IMR-90 (cell line): ENCODE data around the gene PLTP. TPM values are rescaled to one million over a fixed set of nuclear protein-coding genes. Genes with fewer than 3 reads are reported as not detected.

Experiments
- ATAC-seq: fragments of 200-7000 bp; cut with Tn5 transposase; 2 replicates; pipeline ENCODE4 v1.9.1; 2020; ENCODE audit warnings: low read depth, mild to moderate bottlenecking, moderate library complexity
- BruUV-seq: library from RNA; stranded (reverse); fragments of 400-500 nt; replicated peaks from 2 replicates; lab custom pipeline; 2021; lab: Mats Ljungman, UMichigan
- CTCF ChIA-PET: fragments of 300-600 bp; formaldehyde crosslinking; extraction: SDS; loops from one replicate; lab custom pipeline; 2021; ENCODE audit warnings: antibody characterized with exemption; lab: Yijun Ruan, JAX
- POLR2A ChIA-PET: fragments of 300-600 bp; sonication (Branson Sonifier 250); formaldehyde crosslinking; loops from one replicate; lab custom pipeline; 2022; ENCODE audit warnings: antibody characterized with exemption; ENCODE audit not compliant: unreplicated experiment; lab: Charles Lee
- DNase-seq: peaks from one replicate; pipeline ENCODE4 v3.0.0; 2013
- H2AFZ ChIP-seq: replicated peaks from 2 replicates; pipeline ENCODE3; 2013; ENCODE audit warnings: low read length, mild to moderate bottlenecking; ENCODE audit not compliant: poor library complexity
- H2AK5ac ChIP-seq: 2 replicates; pipeline ENCODE4 v1.6.1; 2013; ENCODE audit warnings: low read depth, low read length, inconsistent platforms
- H2AK9ac ChIP-seq: replicated peaks from 2 replicates; pipeline ENCODE3; 2013; ENCODE audit warnings: mild to moderate bottlenecking, low read depth, low read length, moderate library complexity; ENCODE audit not compliant: poor library complexity
- H2BK120ac ChIP-seq: 2 replicates; pipeline ENCODE4 v1.6.1; 2013; ENCODE audit warnings: low read depth, low read length, inconsistent platforms
- H2BK15ac ChIP-seq: 3 replicates; pipeline ENCODE4 v1.6.1; 2013; ENCODE audit warnings: low read depth, low read length, inconsistent platforms
- H2BK20ac ChIP-seq: 2 replicates; pipeline ENCODE4 v1.6.1; 2013; ENCODE audit warnings: low read depth, mild to moderate bottlenecking, inconsistent platforms, low read length, moderate library complexity
- H2BK5ac ChIP-seq: 2 replicates; pipeline ENCODE4 v1.6.1; 2013; ENCODE audit warnings: mild to moderate bottlenecking, low read depth, low read length, inconsistent platforms; ENCODE audit not compliant: poor library complexity, severe bottlenecking
- H3K14ac ChIP-seq: replicated peaks from 2 replicates; pipeline ENCODE4 v1.6.1; 2013; ENCODE audit warnings: low read depth, low read length, inconsistent platforms
- H3K18ac ChIP-seq: 2 replicates; pipeline ENCODE4 v1.6.1; 2013; ENCODE audit warnings: low read depth, low read length, control low read depth
- H3K23ac ChIP-seq: 2 replicates; pipeline ENCODE4 v1.6.1; 2013; ENCODE audit warnings: low read depth, low read length, inconsistent platforms
- H3K27ac ChIP-seq: 2 replicates; pipeline ENCODE4 v1.5.1; 2013; ENCODE audit warnings: mild to moderate bottlenecking, control low read depth, low read length; ENCODE audit not compliant: insufficient read depth
- H3K27me3 ChIP-seq: 2 replicates; pipeline ENCODE4 v1.6.1; 2013; ENCODE audit warnings: low read length; ENCODE audit not compliant: control insufficient read depth, insufficient read depth
- H3K36me3 ChIP-seq: 2 replicates; pipeline ENCODE4 v1.6.1; 2013; ENCODE audit warnings: low read length, mixed read lengths; ENCODE audit not compliant: control insufficient read depth, insufficient read depth
- H3K4ac ChIP-seq: 2 replicates; pipeline ENCODE4 v1.6.1; 2013; ENCODE audit warnings: low read depth, low read length, inconsistent platforms
- H3K4me1 ChIP-seq: 2 replicates; pipeline ENCODE4 v1.6.1; 2013; ENCODE audit warnings: low read length, mixed read lengths; ENCODE audit not compliant: control insufficient read depth, insufficient read depth
- H3K4me2 ChIP-seq: 2 replicates; pipeline ENCODE4 v1.6.1; 2013; ENCODE audit warnings: low read depth, mild to moderate bottlenecking, control low read depth, low read length, moderate library complexity
- H3K4me3 ChIP-seq: 2 replicates; pipeline ENCODE4 v1.5.1; 2013; ENCODE audit warnings: low read depth, mild to moderate bottlenecking, control low read depth, low read length, moderate library complexity; ENCODE audit not compliant: insufficient read depth
- H3K56ac ChIP-seq: 2 replicates; pipeline ENCODE4 v1.6.1; 2013; ENCODE audit warnings: low read length, inconsistent platforms; ENCODE audit not compliant: insufficient read depth; ENCODE audit errors: extremely low read depth
- H3K79me1 ChIP-seq, 2 experiments: 2 replicates each; pipeline ENCODE4 v1.6.1; 2013; ENCODE audit warnings: low read length in 2 of 2, inconsistent platforms in 1 of 2, low read depth in 1 of 2
- H3K9ac ChIP-seq: 2 replicates; pipeline ENCODE4 v1.6.1; 2013; ENCODE audit warnings: low read depth, low read length, control low read depth
- H3K9me1 ChIP-seq: 2 replicates; pipeline ENCODE4 v1.6.1; 2013; ENCODE audit warnings: low read length, inconsistent platforms; ENCODE audit not compliant: insufficient read depth
- H3K9me3 ChIP-seq: 2 replicates; pipeline ENCODE4 v1.6.1; 2013; ENCODE audit warnings: low read length; ENCODE audit not compliant: control insufficient read depth, insufficient read depth
- H4K20me1 ChIP-seq: 2 replicates; pipeline ENCODE4 v1.6.1; 2013; ENCODE audit warnings: low read length, inconsistent platforms; ENCODE audit not compliant: insufficient read depth
- H4K5ac ChIP-seq: 2 replicates; pipeline ENCODE4 v1.6.1; 2013; ENCODE audit warnings: mild to moderate bottlenecking, low read depth, low read length, control low read depth
- H4K8ac ChIP-seq, 2 experiments: 2 replicates each; pipeline ENCODE4 v1.6.1; 2013; ENCODE audit warnings: low read depth in 2 of 2, low read length in 2 of 2, control low read depth in 1 of 2, inconsistent platforms in 1 of 2
- H4K91ac ChIP-seq: 2 replicates; pipeline ENCODE4 v1.6.1; 2013; ENCODE audit warnings: low read depth, low read length, inconsistent platforms; ENCODE audit not compliant: insufficient read depth
- BHLHE40 ChIP-seq: fragments of 150-350 bp; IDR thresholded peaks from 2 replicates; pipeline ENCODE4 v1.6.1; 2016; ENCODE audit warnings: mild to moderate bottlenecking, low read depth, low read length
- CEBPB ChIP-seq: IDR thresholded peaks from 2 replicates; pipeline ENCODE4 v1.6.1; 2012; ENCODE audit warnings: low read depth, low read length, improper control_type of control experiment
- CHD1 ChIP-seq: IDR thresholded peaks from 2 replicates; pipeline ENCODE4 v1.6.1; 2012; ENCODE audit warnings: low read depth, low read length, improper control_type of control experiment
- FOS ChIP-seq: fragments of 150-350 bp; IDR thresholded peaks from 2 replicates; pipeline ENCODE4 v1.6.1; 2016; ENCODE audit warnings: low read depth, low read length
- MAFK ChIP-seq: IDR thresholded peaks from 2 replicates; pipeline ENCODE4 v1.6.1; 2012; ENCODE audit warnings: low read depth, low read length, improper control_type of control experiment
- MAZ ChIP-seq: IDR thresholded peaks from 2 replicates; pipeline ENCODE4 v1.6.1; 2012; ENCODE audit warnings: low read depth, mild to moderate bottlenecking, low read length, improper control_type of control experiment, moderate library complexity, borderline replicate concordance
- MXI1 ChIP-seq: IDR thresholded peaks from 2 replicates; pipeline ENCODE4 v1.6.1; 2012; ENCODE audit warnings: low read depth, mild to moderate bottlenecking, low read length, moderate library complexity, borderline replicate concordance
- NFE2L2 ChIP-seq: fragments of 150-350 bp; IDR thresholded peaks from 2 replicates; pipeline ENCODE4 v1.6.1; 2016; ENCODE audit warnings: low read depth, mild to moderate bottlenecking, low read length
- POLR2A ChIP-seq: IDR thresholded peaks from 2 replicates; pipeline ENCODE4 v1.6.1; 2012; ENCODE audit warnings: mild to moderate bottlenecking, low read depth, low read length
- RAD21 ChIP-seq: IDR thresholded peaks from 2 replicates; pipeline ENCODE4 v1.6.1; 2012; ENCODE audit warnings: low read length, improper control_type of control experiment
- RCOR1 ChIP-seq: IDR thresholded peaks from 2 replicates; pipeline ENCODE4 v1.6.1; 2012; ENCODE audit warnings: mild to moderate bottlenecking, low read length, improper control_type of control experiment; ENCODE audit not compliant: insufficient replicate concordance
- RFX5 ChIP-seq: IDR thresholded peaks from 2 replicates; pipeline ENCODE4 v1.8.0; 2012; ENCODE audit warnings: low read depth, mild to moderate bottlenecking, low read length, moderate library complexity
- SMC3 ChIP-seq: fragments of 150-350 bp; IDR thresholded peaks from 2 replicates; pipeline ENCODE4 v1.6.1; 2016; ENCODE audit warnings: low read depth, mild to moderate bottlenecking, antibody characterized with exemption, low read length, moderate library complexity
- WGBS, 2 experiments: methylation state at CpG; one replicate each; pipeline versions ENCODE4 v1.1.5 to v1.1.7; 2013; ENCODE audit warnings: missing lambda C conversion rate in 2 of 2; ENCODE audit not compliant: insufficient read length in 1 of 2; ENCODE audit errors: extremely low coverage in 2 of 2; 5-methylcytosine and 5-hydroxymethylcytosine counted together
- dilution Hi-C: fragments of 300-500 bp; cut with HindIII; formaldehyde crosslinking; loops from one replicate; pipeline ENCODE4 v1.14.3; 2018; ENCODE audit warnings: low sequenced_read_pairs; ENCODE audit not compliant: unreplicated experiment
- in situ Hi-C: fragments of 300-500 bp; cut with MboI; formaldehyde crosslinking; loops from 3 replicates; pipeline ENCODE4 v1.14.3; 2019; ENCODE audit warnings: low sequenced_read_pairs, inconsistent platforms, mixed read lengths
- intact Hi-C: fragments of 100-400 bp; cut with micrococcal nuclease; formaldehyde crosslinking; loops from 2 replicates; pipeline ENCODE4 v1.10.0; 2022
- polyA plus RNA-seq, 3 experiments: library from polyadenylated mRNA; depleted of rRNA; stranded (reverse); fragments of >200 nt; gene quantifications; 2 replicates each; pipeline ENCODE4 v1.2.3, GENCODE V29; 2012; ENCODE audit warnings: low replicate concordance in 1 of 3
- total RNA-seq: library from RNA; depleted of rRNA; stranded (reverse); fragments of >200 nt; gene quantifications from 2 replicates; pipeline ENCODE4 v1.2.3, GENCODE V29; 2012
- TF ChIP-seq, protein P1 (sequence below): conservative IDR thresholded peaks from 2 replicates; pipeline ENCODE4 v1.5.1; 2012; ENCODE audit warnings: mild to moderate bottlenecking, low read depth, low read length, improper control_type of control experiment
- TF ChIP-seq, protein P2 (sequence below): fragments of 150-350 bp; IDR thresholded peaks from 2 replicates; pipeline ENCODE4 v1.6.1; 2017; ENCODE audit warnings: mild to moderate bottlenecking, antibody characterized with exemption, low read length, low read depth

The PLTP gene
- total and polyA plus RNA-seq, 2 of the 4 experiments (the other 2 are of a cell fraction) = 5.4 to 55.8 TPM

DNA sequence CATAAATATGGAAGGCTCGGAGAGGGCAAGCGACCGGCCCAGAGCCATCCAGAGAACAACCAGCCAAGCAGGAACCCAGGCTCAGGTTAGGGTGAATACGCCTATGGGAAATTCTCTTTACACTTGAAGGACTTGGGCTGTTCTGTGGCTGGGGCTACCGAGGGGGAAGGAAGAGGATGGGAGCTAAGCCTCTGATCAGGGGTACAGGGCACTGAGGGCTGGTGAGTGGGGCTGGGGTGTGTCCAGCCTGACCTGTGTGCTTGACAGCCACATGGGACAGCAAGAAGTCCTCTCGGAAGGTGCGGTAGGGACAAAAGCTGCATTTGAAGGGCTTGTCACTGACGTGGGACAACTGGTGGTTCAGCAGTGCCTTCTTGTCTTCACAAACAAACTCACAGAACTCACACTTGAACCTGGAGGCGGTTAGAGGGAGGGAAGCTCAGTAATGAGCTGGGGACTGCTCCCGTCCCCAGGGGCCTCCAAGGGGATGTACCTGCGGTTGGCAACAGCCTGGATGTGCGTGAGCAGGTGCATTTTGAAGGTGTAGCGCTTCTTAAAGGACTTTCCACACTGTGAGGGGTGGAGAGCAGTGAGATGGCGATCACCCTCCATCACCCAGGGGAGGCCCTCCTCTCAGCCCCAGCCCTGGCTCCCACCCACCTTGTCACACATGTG, 48.1 kb upstream of the PLTP start:
- no peak overlapping the region for H3K4me3 ChIP-seq
- H2BK120ac ChIP-seq = no peak overlapping the region
- ChIA-PET POLR2A (no interaction called here), CTCF (interaction anchor here (3.2 kb wide), 1 partner anchor 10 kb away, joined by 13 read pairs; no protein-coding TSS in a partner anchor)
- H4K91ac ChIP-seq = no peak overlapping the region
- H3K9me3 ChIP-seq = no peaks in the 10 kb centered on the region
- H2BK5ac ChIP-seq = no peak overlapping the region
- DNase-seq (no peak), ATAC-seq (no peak)
- H3K79me1 ChIP-seq = peaks cover 3 to 5% of the 10 kb centered on the region in 2 experiments; a peak in 1 of 4 replicates
- H3K4me2 ChIP-seq = no peak overlapping the region
- H3K4ac ChIP-seq = no peak overlapping the region
- no peaks in the 10 kb centered on the region for H4K20me1 ChIP-seq
- no peak overlapping the region for H2AK9ac ChIP-seq
- H2AK5ac ChIP-seq = no peak overlapping the region
- no peak overlapping the region for H3K23ac ChIP-seq
- H3K9me1 ChIP-seq = no peaks in the 10 kb centered on the region
- BruUV-seq = no TSS peak
- dilution Hi-C loops (no loop called here), intact Hi-C loops (no loop called here), in situ Hi-C loops (no loop called here)
- TF ChIP-seq SMC3 (no peak), NFE2L2 (no peak), FOS (no peak), RAD21 (no peak), CEBPB (no peak), CHD1 (no peak), POLR2A (no peak), RCOR1 (no peak), MAZ (no peak), RFX5 (no peak), MAFK (no peak), BHLHE40 (no peak), MXI1 (no peak)
- TF ChIP-seq, protein P1, sequence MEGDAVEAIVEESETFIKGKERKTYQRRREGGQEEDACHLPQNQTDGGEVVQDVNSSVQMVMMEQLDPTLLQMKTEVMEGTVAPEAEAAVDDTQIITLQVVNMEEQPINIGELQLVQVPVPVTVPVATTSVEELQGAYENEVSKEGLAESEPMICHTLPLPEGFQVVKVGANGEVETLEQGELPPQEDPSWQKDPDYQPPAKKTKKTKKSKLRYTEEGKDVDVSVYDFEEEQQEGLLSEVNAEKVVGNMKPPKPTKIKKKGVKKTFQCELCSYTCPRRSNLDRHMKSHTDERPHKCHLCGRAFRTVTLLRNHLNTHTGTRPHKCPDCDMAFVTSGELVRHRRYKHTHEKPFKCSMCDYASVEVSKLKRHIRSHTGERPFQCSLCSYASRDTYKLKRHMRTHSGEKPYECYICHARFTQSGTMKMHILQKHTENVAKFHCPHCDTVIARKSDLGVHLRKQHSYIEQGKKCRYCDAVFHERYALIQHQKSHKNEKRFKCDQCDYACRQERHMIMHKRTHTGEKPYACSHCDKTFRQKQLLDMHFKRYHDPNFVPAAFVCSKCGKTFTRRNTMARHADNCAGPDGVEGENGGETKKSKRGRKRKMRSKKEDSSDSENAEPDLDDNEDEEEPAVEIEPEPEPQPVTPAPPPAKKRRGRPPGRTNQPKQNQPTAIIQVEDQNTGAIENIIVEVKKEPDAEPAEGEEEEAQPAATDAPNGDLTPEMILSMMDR = no peak
- TF ChIP-seq, protein P2, sequence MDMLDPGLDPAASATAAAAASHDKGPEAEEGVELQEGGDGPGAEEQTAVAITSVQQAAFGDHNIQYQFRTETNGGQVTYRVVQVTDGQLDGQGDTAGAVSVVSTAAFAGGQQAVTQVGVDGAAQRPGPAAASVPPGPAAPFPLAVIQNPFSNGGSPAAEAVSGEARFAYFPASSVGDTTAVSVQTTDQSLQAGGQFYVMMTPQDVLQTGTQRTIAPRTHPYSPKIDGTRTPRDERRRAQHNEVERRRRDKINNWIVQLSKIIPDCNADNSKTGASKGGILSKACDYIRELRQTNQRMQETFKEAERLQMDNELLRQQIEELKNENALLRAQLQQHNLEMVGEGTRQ = no peak
- no peaks in the 10 kb centered on the region for H3K4me1 ChIP-seq
- WGBS, 2 experiments = 100% methylated on average over 2 of the region's 14 CpGs; no CpG with 5 or more reads in 1 of the 2 experiments
- H2BK20ac ChIP-seq = no peak overlapping the region
- no peak overlapping the region for H3K27ac ChIP-seq
- H3K18ac ChIP-seq = no peak overlapping the region
- H3K36me3 ChIP-seq = peaks cover 67% of the 10 kb centered on the region
- no peak overlapping the region for H4K8ac ChIP-seq
- H3K14ac ChIP-seq = no peak overlapping the region
- no peak overlapping the region for H3K56ac ChIP-seq
- no peak overlapping the region for H4K5ac ChIP-seq
- no peak overlapping the region for H2AFZ ChIP-seq
- H3K9ac ChIP-seq = no peak overlapping the region
- H3K27me3 ChIP-seq = no peaks in the 10 kb centered on the region
- H2BK15ac ChIP-seq = no peak overlapping the region
